ENCODE results near the gene EPHX1.
A peak's percentile ranks its signal among the peaks of the same experiment; 100 is the strongest.
"Not testable (repeated sequence)": the region's sequence is repeated elsewhere in the genome, so short reads cannot be mapped to it uniquely, and the experiment has no call there.

EPHX1 gene

GRCh38 chr1:225777583-225778336, 32.2 kb upstream of the EPHX1 start, which contains the start of gene SRP9:
Gene SRP9, plus strand, starts transcription at chr1:225777826. Its CDS starts 115 bp downstream, at chr1:225777941.
- peak; percentile 97 for DNase-seq

- no peak for DNase-seq
Measured at GRCh38 chr1:225778337-225778669, 31.6 kb upstream of the EPHX1 start.

GRCh38 chr1:225779165-225779564, 30.8 kb upstream of the EPHX1 start:
- DNase-seq = not testable (repeated sequence)

- DNase-seq = no peak
Measured at GRCh38 chr1:225780134-225780533, 29.8 kb upstream of the EPHX1 start.

GRCh38 chr1:225780630-225781029, 29.3 kb upstream of the EPHX1 start:
- no peak for DNase-seq

GRCh38 chr1:225789142-225789541, 20.8 kb upstream of the EPHX1 start:
- DNase-seq = not testable (repeated sequence)

- DNase-seq = no peak
Measured at GRCh38 chr1:225794954-225795353, 15.0 kb upstream of the EPHX1 start.

- DNase-seq = not testable (repeated sequence)
Measured at GRCh38 chr1:225796097-225796496, 13.8 kb upstream of the EPHX1 start.

GRCh38 chr1:225801146-225801545, 8.8 kb upstream of the EPHX1 start:
- not testable (repeated sequence) for DNase-seq

GRCh38 chr1:225806249-225806648, 3.7 kb upstream of the EPHX1 start:
- no peak for DNase-seq

GRCh38 chr1:225806736-225807135, 3.2 kb upstream of the EPHX1 start:
- not testable (repeated sequence) for DNase-seq

GRCh38 chr1:225808136-225808535, 1.8 kb upstream of the EPHX1 start:
- DNase-seq = no peak

GRCh38 chr1:225810579-225811538, 935 bp downstream of the EPHX1 start:
- DNase-seq = not testable (repeated sequence)

- no peak for DNase-seq
Measured at GRCh38 chr1:225811622-225812487, 1.9 kb downstream of the EPHX1 start.

GRCh38 chr1:225812488-225813213, 2.7 kb downstream of the EPHX1 start:
- DNase-seq = no peak

- DNase-seq = peak; percentile 60
Measured at GRCh38 chr1:225813214-225813964, 3.5 kb downstream of the EPHX1 start.

- DNase-seq = no peak
Measured at GRCh38 chr1:225814381-225814780, 4.5 kb downstream of the EPHX1 start.

- not testable (repeated sequence) for DNase-seq
Measured at GRCh38 chr1:225815090-225815489, 5.2 kb downstream of the EPHX1 start.

- DNase-seq = no peak
Measured at GRCh38 chr1:225815526-225816178, 5.7 kb downstream of the EPHX1 start.

GRCh38 chr1:225816643-225817538, 7.0 kb downstream of the EPHX1 start:
- DNase-seq = no peak
